CD4-positive, alpha-beta memory T cell (primary cell): ENCODE data around the gene UNC119. TPM values are rescaled to one million over a fixed set of nuclear protein-coding genes. Genes with fewer than 3 reads are reported as not detected.
"Not testable (repeated sequence)": the region's sequence is repeated elsewhere in the genome, so short reads cannot be mapped to it uniquely, and the experiment has no call there.

Experiments
- CTCF ChIA-PET: fragments of 350-600 bp; sonication (Branson Sonifier 250); formaldehyde crosslinking; loops from one replicate; lab custom pipeline; 2021; ENCODE audit warnings: inconsistent platforms; ENCODE audit not compliant: partially characterized antibody; lab: Charles Lee
- POLR2A ChIA-PET: fragments of 350-600 bp; sonication (Branson Sonifier 250); formaldehyde crosslinking; loops from one replicate; lab custom pipeline; 2021; ENCODE audit not compliant: partially characterized antibody; lab: Charles Lee
- DNase-seq, 5 donors: peaks; one replicate each; pipeline versions ENCODE4 v3.0.0 to v3.0.0-alpha.2; 2020 to 2022; ENCODE audit warnings: mixed read lengths in 1 of 5
- H3K27ac ChIP-seq: one replicate; pipeline ENCODE4 v1.7.0; 2013; ENCODE audit warnings: low read depth, low read length
- H3K27me3 ChIP-seq: 2 replicates; pipeline ENCODE4 v1.7.0; 2013; ENCODE audit warnings: mild to moderate bottlenecking, low read length, moderate library complexity; ENCODE audit not compliant: insufficient read depth
- H3K36me3 ChIP-seq: 2 replicates; pipeline ENCODE4 v1.7.0; 2013; ENCODE audit warnings: mild to moderate bottlenecking, low read length, moderate library complexity; ENCODE audit not compliant: insufficient read depth
- H3K4me1 ChIP-seq: 2 replicates; pipeline ENCODE4 v1.7.0; 2013; ENCODE audit warnings: mild to moderate bottlenecking, low read length, moderate library complexity; ENCODE audit not compliant: insufficient read depth
- H3K4me3 ChIP-seq, 2 donors: one replicate each; pipeline ENCODE4 v1.7.0; 2013; ENCODE audit warnings: low read length in 2 of 2, mild to moderate bottlenecking in 1 of 2
- H3K9me3 ChIP-seq, 2 donors: one replicate each; pipeline ENCODE4 v1.7.0; 2013; ENCODE audit warnings: low read length in 2 of 2, control low read depth in 1 of 2; ENCODE audit not compliant: control insufficient read depth in 1 of 2
- H3K27ac Mint-ChIP-seq, 7 donors: one replicate each; pipeline ENCODE4 v1.8.0; 2020 to 2021; ENCODE audit warnings: mixed read lengths in 7 of 7, mild to moderate bottlenecking in 6 of 7, inconsistent platforms in 3 of 7, moderate library complexity in 3 of 7
- H3K27me3 Mint-ChIP-seq, 2 donors: one replicate each; pipeline ENCODE4 v1.8.0; 2020 to 2021; ENCODE audit warnings: mixed read lengths in 2 of 2
- H3K36me3 Mint-ChIP-seq, 2 donors: one replicate each; pipeline ENCODE4 v1.8.0; 2020 to 2021; ENCODE audit warnings: mixed read lengths in 2 of 2, inconsistent platforms in 1 of 2, mild to moderate bottlenecking in 1 of 2
- H3K4me1 Mint-ChIP-seq, 4 donors: one replicate each; pipeline ENCODE4 v1.8.0; 2020 to 2021; ENCODE audit warnings: mixed read lengths in 4 of 4, mild to moderate bottlenecking in 1 of 4
- H3K4me3 Mint-ChIP-seq, 8 donors: one replicate each; pipeline ENCODE4 v1.8.0; 2020 to 2021; ENCODE audit warnings: mixed read lengths in 8 of 8, mild to moderate bottlenecking in 7 of 8, moderate library complexity in 6 of 8, inconsistent platforms in 3 of 8
- H3K9me3 Mint-ChIP-seq, 8 donors: one replicate each; pipeline ENCODE4 v1.8.0; 2020 to 2021; ENCODE audit warnings: mixed read lengths in 8 of 8, mild to moderate bottlenecking in 5 of 8, inconsistent platforms in 3 of 8, moderate library complexity in 1 of 8
- intact Hi-C: fragments of 100-400 bp; cut with micrococcal nuclease; formaldehyde crosslinking; loops from one replicate; pipeline ENCODE4 v1.15.1; 2023
- polyA plus RNA-seq, 2 donors: library from polyadenylated mRNA; unstranded; fragments of 300-500 nt; fragmentation: Illumina TruSeq; gene quantifications; one replicate each; pipeline ENCODE4 v1.2.3, GENCODE V29; 2021
- total RNA-seq, 2 experiments: library from RNA; stranded (reverse); gene quantifications; one replicate each; pipeline ENCODE4 v1.2.3, GENCODE V29; 2021

Gene UNC119
- total and polyA plus RNA-seq, 4 experiments from 2014 or later: 31.8 to 44.0 (median 39.2) TPM

GRCh38 chr17:28577466-28577824, 25.0 kb upstream of the UNC119 start:
- CTCF ChIA-PET: interaction anchor here (1.4 to 1.5 kb wide), 3 partner anchors 19 to 35 kb away, joined by 3 to 5 read pairs (median 4); no protein-coding TSS in a partner anchor
- peak overlapping the region in 1 of 2 donors; percentile 20 for H3K4me3 ChIP-seq

GRCh38 chr17:28576758-28577465, 24.5 kb upstream of the UNC119 start, which contains the start of gene ALDOC:
ALDOC (minus strand) TSS chr17:28576895; CDS start chr17:28575532, 1,363 bp downstream.
- Mint-ChIP-seq H3K9me3 (no peaks in the 10 kb centered on the region), H3K4me3 (peak within 1 kb of the TSS; percentile 81 to 89 (median 84)), H3K27me3 (no peaks in the 10 kb centered on the region), H3K27ac (peak within 1 kb of the TSS; percentile 79 to 92 (median 90)), H3K4me1 (peaks cover 23 to 45% (median 30%) of the 10 kb centered on the region in 4 donors), H3K36me3 (peaks cover 0 to 10% of the 10 kb centered on the region in 2 donors)
- ChIA-PET POLR2A (interaction anchor here (0.6 to 13.1 kb wide), 17 partner anchors 10 to 373 kb away, joined by 3 to 169 read pairs (median 4); partner anchors contain the start of genes BLTP2, NEK8, RPL23A and SDF2), CTCF (interaction anchor here (1.0 to 1.5 kb wide), 3 partner anchors 19 to 36 kb away, joined by 3 to 4 read pairs (median 3); no protein-coding TSS in a partner anchor)
- Histone ChIP-seq H3K4me3 (peak within 1 kb of the TSS; percentile 20 to 51), H3K4me1 (peaks cover 35% of the 10 kb centered on the region), H3K27me3 (no peaks in the 10 kb centered on the region), H3K36me3 (no peaks in the 10 kb centered on the region), H3K27ac (peak within 1 kb of the TSS; percentile 59), H3K9me3 (no peaks in the 10 kb centered on the region)
- intact Hi-C loops: loop anchor here (1.0 kb wide), 1 partner anchor 22 kb away; the partner anchor contains the start of gene SPAG5
- peak; percentile 97 to 98 (median 98) for DNase-seq

More at GRCh38 chr17:28577466-28577824, 25.0 kb upstream of the UNC119 start:
- Mint-ChIP-seq H3K27me3 (no peaks in the 10 kb centered on the region), H3K4me1 (peaks cover 18 to 39% (median 24%) of the 10 kb centered on the region in 4 donors), H3K4me3 (peak overlapping the region in 2 of 8 donors; percentile 85 to 89), H3K27ac (peak overlapping the region in 2 of 7 donors; percentile 38 to 89), H3K9me3 (no peaks in the 10 kb centered on the region), H3K36me3 (peaks cover 0 to 9% of the 10 kb centered on the region in 2 donors)
- DNase-seq: no peak
- intact Hi-C loops: loop anchor here (1.0 kb wide), 1 partner anchor 22 kb away; the partner anchor contains the start of gene SPAG5
- peak overlapping the region; percentile 59 for H3K27ac ChIP-seq
- H3K27me3 ChIP-seq: no peaks in the 10 kb centered on the region
- POLR2A ChIA-PET: interaction anchor here (0.8 to 13.1 kb wide), 11 partner anchors 10 to 372 kb away, joined by 3 to 169 read pairs (median 6); partner anchors contain the start of genes BLTP2, SDF2, SPAG5 and SUPT6H
- H3K9me3 ChIP-seq: no peaks in the 10 kb centered on the region
- no peaks in the 10 kb centered on the region for H3K36me3 ChIP-seq
- peaks cover 30% of the 10 kb centered on the region for H3K4me1 ChIP-seq

GRCh38 chr17:28576016-28576415, 23.6 kb upstream of the UNC119 start:
- peak overlapping the region; percentile 81 to 89 (median 84) for H3K4me3 Mint-ChIP-seq
- H3K9me3 ChIP-seq, H3K4me3 ChIP-seq, DNase-seq, H3K27me3 Mint-ChIP-seq, H3K36me3 ChIP-seq, H3K9me3 Mint-ChIP-seq, intact Hi-C loops, H3K27ac ChIP-seq, H3K27me3 ChIP-seq: not testable (repeated sequence)
- POLR2A ChIA-PET: interaction anchor here (0.9 to 13.1 kb wide), 9 partner anchors 20 to 374 kb away, joined by 3 to 169 read pairs (median 7); partner anchors contain the start of genes NEK8, RPL23A, SPAG5 and UNC119
- H3K4me1 Mint-ChIP-seq: peaks cover 23 to 52% (median 33%) of the 10 kb centered on the region in 4 donors
- peaks cover 38% of the 10 kb centered on the region for H3K4me1 ChIP-seq
- CTCF ChIA-PET: interaction anchor here (0.8 to 1.0 kb wide), 3 partner anchors 23 to 36 kb away, joined by 3 read pairs; no protein-coding TSS in a partner anchor
- peaks cover 0 to 17% of the 10 kb centered on the region in 2 donors for H3K36me3 Mint-ChIP-seq
- H3K27ac Mint-ChIP-seq: peak overlapping the region; percentile 17 to 92 (median 79)

- H3K4me1 Mint-ChIP-seq: peaks cover 25 to 60% (median 38%) of the 10 kb centered on the region in 4 donors
- Histone ChIP-seq H3K27ac (no peak overlapping the region), H3K9me3 (no peaks in the 10 kb centered on the region), H3K4me3 (no peak overlapping the region), H3K27me3 (no peaks in the 10 kb centered on the region), H3K36me3 (no peaks in the 10 kb centered on the region), H3K4me1 (peaks cover 43% of the 10 kb centered on the region)
- peak overlapping the region in 1 of 7 donors; percentile 8 for H3K27ac Mint-ChIP-seq
- no peak for DNase-seq
- ChIA-PET POLR2A (interaction anchor here (13.1 kb wide), 1 partner anchor 25 kb away, joined by 169 read pairs; the partner anchor contains the start of gene SPAG5), CTCF (interaction anchor here (0.8 to 0.9 kb wide), 2 partner anchors 22 to 37 kb away, joined by 3 read pairs; no protein-coding TSS in a partner anchor)
- H3K4me3 Mint-ChIP-seq: peak overlapping the region in 3 of 8 donors; percentile 32 to 89 (median 85)
- no peaks in the 10 kb centered on the region for H3K9me3 Mint-ChIP-seq
- intact Hi-C loops: no loop called here
- H3K27me3 Mint-ChIP-seq: no peaks in the 10 kb centered on the region
- H3K36me3 Mint-ChIP-seq: peaks cover 0 to 20% of the 10 kb centered on the region in 2 donors
Observed at GRCh38 chr17:28575126-28575795, 22.8 kb upstream of the UNC119 start.

- Histone ChIP-seq H3K4me3 (no peak overlapping the region), H3K27me3 (no peaks in the 10 kb centered on the region), H3K9me3 (no peaks in the 10 kb centered on the region), H3K36me3 (no peaks in the 10 kb centered on the region), H3K4me1 (peaks cover 50% of the 10 kb centered on the region), H3K27ac (no peak overlapping the region)
- H3K27me3 Mint-ChIP-seq: no peaks in the 10 kb centered on the region
- H3K36me3 Mint-ChIP-seq: peaks cover 0 to 22% of the 10 kb centered on the region in 2 donors
- H3K4me3 Mint-ChIP-seq: peak overlapping the region in 3 of 8 donors; percentile 13 to 54 (median 32)
- peaks cover 30 to 67% (median 44%) of the 10 kb centered on the region in 4 donors for H3K4me1 Mint-ChIP-seq
- intact Hi-C loops: no loop called here
- H3K27ac Mint-ChIP-seq: peak overlapping the region in 3 of 7 donors; percentile 30 to 81 (median 62)
- no peak for DNase-seq
- ChIA-PET CTCF (interaction anchor here (4.6 kb wide), 1 partner anchor 26 kb away, joined by 26 read pairs; no protein-coding TSS in a partner anchor), POLR2A (interaction anchor here (1.4 to 13.1 kb wide), 2 partner anchors 23 to 26 kb away, joined by 4 to 169 read pairs; partner anchors contain the start of gene SPAG5)
- H3K9me3 Mint-ChIP-seq: no peaks in the 10 kb centered on the region
Observed at GRCh38 chr17:28574526-28574925, 22.1 kb upstream of the UNC119 start.

GRCh38 chr17:28573966-28574480, 21.6 kb upstream of the UNC119 start:
- H3K36me3 Mint-ChIP-seq: peaks cover 0 to 23% of the 10 kb centered on the region in 2 donors
- H3K36me3 ChIP-seq: no peaks in the 10 kb centered on the region
- DNase-seq: no peak
- peak overlapping the region in 4 of 7 donors; percentile 18 to 81 (median 46) for H3K27ac Mint-ChIP-seq
- H3K4me3 Mint-ChIP-seq: peak overlapping the region in 1 of 8 donors; percentile 54
- no peaks in the 10 kb centered on the region for H3K9me3 ChIP-seq
- no peak overlapping the region for H3K4me3 ChIP-seq
- no peaks in the 10 kb centered on the region for H3K9me3 Mint-ChIP-seq
- ChIA-PET CTCF (interaction anchor here (4.6 kb wide), 1 partner anchor 26 kb away, joined by 26 read pairs; no protein-coding TSS in a partner anchor), POLR2A (interaction anchor here (1.4 to 13.1 kb wide), 2 partner anchors 23 to 26 kb away, joined by 4 to 169 read pairs; partner anchors contain the start of gene SPAG5)
- intact Hi-C loops: no loop called here
- H3K27me3 Mint-ChIP-seq: no peaks in the 10 kb centered on the region
- H3K27me3 ChIP-seq: no peaks in the 10 kb centered on the region
- no peak overlapping the region for H3K27ac ChIP-seq
- H3K4me1 Mint-ChIP-seq: peaks cover 31 to 71% (median 47%) of the 10 kb centered on the region in 4 donors
- H3K4me1 ChIP-seq: peaks cover 55% of the 10 kb centered on the region
